T-helper 2 cell (primary cell): ENCODE data around the gene SMIM33.
"Not testable (repeated sequence)": the region's sequence is repeated elsewhere in the genome, so short reads cannot be mapped to it uniquely, and the experiment has no call there.

Experiments
- DNase-seq, 5 experiments: peaks; one replicate each; pipeline versions ENCODE4 v3.0.0 to v3.0.0-alpha.2; 2012 to 2022

The SMIM33 gene

DNA sequence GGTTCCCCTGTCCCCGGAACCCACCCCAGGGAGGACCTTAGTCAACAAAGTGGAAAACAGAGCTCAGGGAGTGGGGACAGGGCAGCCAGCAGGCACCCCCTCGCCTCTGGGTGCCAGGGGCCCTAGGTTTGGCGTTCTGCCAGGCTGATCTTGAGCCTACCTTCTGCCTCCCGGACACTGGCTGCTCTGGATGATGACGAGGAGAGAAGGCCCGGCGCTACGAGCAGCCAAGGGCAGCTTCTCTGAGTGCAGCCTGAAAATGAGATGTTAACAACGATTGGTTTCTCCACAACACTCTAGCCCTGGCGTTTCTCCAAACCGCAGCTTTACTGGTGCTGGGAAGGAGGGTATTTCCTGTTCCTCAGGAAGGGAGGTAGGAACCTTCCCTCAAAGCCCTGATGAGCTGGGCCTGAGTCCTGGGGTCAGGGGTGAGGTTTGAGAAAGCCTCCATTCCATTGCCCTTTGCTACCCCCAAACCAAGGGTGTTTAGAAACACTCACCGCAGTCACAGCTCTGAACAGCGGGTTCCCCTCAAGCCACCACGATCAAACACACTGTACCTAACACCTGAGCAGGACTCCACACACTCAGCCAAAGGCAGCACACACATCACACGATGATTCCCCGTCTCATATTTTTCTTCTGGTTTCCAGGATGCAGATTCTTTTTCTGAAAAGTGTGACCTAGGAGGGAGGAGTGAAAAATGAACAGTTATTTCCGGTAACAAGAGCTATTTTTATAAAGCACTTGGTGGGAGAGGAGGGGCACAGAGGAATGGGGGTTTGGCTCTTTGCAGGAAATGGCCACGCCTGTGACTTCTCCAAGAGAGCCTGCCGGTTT, 11.5 kb downstream of the SMIM33 start, which contains the start of gene STING1:
Gene STING1 (minus strand): TSS at position 709 of the 840 bp plus-strand sequence. CDS start 1,054 bp downstream, outside the sequence.
- DNase-seq = peak in 4 of 5 experiments; percentile 35 to 83 (median 61)

DNA sequence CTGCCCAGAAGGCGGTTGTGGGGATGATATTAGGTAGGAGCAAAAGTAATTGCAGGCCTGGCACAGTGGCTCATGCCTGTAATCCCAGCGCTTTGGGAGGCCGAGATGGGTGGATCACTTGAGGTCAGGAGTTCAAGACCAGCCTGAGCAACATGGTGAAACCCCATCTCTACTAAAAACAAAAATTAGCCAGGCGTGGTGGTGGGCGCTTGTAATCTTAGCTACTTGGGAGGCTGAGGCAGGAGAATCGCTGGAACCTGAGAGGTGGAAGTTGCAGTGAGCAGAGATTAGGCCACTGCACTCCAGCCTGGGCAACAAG, 12.0 kb downstream of the SMIM33 start:
- not testable (repeated sequence) for DNase-seq

DNA sequence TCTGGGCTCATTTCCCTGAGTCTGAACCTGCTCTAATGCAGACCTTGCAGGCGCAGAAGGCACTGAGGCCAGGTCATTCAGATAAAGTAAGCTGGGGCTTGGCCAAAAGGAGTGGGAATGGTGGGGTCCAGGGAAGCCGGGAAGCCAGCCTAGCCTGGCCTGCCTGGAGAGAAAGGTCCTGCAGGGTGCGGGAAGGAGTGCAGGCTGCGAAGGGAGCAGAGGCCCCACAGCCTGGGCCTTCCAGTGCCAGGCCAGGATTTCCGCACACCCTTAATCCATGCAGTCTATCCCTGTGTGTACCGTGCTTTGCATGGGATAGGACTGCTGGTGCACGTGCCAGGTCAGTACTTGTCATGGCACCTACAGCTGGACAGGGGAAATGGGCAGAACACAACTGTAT, 15.4 kb downstream of the SMIM33 start:
- no peak for DNase-seq

DNA sequence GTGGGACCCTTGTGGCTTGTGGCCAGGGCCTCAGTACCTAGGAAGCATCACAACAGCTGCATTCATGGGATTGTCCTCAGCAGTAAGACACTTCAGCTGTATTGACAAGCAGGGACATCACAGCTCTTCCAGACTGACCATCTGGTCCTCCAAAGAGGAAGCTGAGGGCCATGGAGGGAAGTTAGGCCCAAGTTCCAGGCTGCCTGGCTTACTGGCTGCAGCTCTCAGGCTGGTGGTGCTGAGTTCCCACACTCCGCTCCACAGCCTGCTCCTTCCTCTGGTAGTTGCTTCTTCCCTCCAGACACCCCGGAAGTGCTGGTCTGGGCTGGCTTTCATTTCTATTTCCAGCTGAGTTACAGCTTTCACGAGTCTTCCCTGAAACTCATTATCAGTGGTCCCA, 17.5 kb downstream of the SMIM33 start:
- DNase-seq = no peak

DNA sequence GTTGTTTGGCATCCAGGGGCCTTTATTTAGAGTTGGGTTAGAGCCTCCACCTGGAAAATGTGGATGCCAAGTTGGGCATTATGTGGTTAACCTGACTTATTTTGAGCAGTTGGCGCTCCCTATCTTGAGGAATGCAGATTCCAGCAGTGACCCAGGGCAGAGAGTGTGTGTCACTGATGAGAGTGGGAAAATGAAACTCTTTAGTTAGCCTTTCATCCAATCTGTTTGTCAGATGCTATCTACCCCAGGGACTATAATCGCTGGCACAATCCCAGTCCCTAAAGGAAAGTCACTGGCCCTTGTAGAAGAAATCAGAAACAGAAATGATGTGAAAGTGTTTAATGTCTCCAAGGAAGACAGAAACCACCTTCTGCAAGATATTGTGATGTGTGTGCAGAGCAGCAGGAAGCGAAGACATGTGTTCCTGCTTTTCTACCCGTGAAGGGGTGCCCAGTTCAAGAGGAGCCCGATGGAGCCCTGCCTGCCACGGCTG, 21.9 kb downstream of the SMIM33 start:
- no peak for DNase-seq

DNA sequence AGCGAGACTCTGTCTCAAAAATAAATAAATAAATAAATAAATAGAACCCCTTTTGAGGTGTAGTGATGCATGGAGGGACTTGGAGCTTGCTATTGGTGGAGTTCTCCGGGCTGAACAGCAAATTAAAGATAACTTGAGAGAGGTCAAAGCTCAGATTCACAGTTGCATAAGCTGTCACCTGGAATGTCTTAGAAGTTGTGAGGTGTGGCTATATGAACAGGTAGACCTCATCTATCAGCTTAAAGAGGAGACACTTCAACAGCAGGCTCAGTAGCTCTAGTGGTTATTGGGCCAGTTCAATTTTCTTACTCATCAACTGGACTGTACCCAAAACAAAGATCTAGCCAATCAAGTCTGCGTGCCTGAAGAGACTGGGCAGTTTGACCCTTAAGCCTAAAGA, 23.5 kb downstream of the SMIM33 start:
- DNase-seq = no peak

DNA sequence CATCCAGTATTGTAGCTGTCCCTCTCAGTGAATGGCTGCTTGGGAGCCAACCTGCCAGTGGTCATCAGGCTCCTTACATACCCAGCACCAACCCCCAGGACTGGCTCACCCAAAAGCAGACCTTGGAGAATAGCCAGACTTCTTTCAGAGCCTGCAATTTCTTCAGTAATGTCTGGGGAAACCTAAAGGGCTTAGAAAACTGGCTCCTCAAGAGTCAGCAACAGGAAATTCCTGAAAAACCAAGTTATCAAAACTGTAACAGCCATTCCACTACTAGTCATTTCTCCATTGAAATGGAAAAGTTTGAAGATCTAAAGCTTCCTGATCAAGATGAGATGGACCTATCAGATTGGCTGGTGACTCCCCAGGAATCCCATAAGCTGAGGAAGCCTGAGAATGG, 24.0 kb downstream of the SMIM33 start:
- no peak for DNase-seq

DNA sequence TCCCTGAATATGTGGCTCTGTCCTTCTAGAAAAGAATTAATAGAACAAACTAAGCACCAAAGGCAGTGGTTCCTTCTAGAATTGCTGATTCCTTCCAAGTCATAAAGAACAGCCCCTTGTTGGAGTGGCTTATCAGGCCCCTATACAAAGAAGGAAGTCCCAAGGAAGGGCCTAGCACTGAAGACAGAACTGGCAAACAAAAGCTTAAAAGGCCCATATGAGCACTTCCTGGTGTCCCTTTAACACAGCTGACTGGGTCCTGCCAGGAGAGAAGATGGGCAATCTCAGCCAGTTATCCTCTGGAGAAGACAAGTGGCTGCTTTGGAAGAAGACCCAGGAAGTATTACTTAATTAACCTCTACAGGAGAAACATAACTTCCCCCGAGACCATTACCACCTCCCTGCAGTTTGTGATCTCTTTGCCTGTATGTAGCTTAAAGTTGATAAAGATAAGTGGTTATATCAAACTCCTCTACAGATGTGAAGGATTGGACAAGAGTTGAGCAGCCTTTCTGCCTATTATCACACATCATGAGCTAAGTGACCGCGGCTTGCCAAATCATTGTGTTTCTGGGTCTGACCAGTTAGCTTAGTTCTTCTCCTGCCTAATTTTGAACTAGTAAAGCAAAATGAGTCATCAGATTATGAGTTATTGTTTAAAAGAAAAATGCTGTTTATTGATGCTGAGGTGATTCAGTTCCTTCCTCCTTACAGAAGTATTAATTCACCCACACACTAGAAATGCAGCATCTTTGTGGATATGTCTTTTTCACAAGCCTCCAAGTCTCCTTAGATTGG, 25.0 kb downstream of the SMIM33 start:
- DNase-seq = no peak

DNA sequence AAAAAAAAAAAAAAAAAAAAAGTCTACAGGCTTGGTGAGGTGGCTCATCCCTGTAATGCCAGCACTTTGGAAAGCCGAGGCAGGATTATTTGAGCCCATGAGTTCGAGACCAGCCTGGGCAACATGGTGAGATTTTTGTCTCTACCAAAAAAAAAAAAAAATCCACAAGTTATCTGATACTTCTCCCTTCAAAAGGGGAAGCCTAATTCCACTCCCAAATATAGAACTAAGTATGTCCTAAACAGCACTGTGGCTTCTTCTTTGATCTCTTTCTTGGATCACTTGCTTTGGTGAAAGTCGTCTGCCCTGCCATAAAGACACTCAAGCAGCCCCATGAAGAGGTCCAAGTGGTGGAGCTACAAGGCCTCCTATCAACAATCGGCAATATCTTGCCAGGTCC, 30.6 kb downstream of the SMIM33 start:
- DNase-seq = no peak

DNA sequence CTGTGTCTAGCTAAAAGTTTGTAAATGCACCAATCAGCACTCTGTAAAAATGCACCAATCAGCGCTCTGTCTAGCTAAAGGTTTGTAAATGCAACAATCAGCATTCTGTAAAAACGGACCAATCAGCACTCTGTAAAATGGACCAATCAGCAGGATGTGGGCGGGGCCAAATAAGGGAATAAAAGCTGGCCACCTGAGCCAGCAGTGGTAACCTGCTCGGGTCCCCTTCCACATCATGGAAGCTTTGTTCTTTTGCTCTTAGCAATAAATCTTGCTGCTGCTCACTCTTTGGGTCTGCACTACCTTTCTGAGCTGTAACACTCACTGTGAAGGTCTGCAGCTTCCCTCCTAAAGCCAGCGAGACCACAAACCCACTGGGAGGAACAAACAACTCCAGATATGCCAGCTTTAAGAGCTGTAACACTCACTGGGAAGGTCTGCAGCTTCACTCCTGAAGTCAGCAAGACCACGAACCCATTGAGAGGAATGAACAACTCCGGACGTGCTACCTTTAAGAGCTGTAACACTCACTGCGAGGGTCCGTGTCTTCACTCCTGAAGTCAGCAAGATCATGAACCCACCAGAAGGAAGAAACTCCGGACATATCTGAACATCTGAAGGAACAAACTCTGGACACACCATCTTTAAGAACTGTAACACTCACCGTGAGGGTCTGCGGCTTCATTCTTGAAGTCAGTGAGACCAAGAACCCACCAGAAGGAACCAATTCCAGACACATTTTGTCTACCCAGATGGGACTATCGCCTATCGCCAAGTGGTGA, 32.4 kb downstream of the SMIM33 start:
- DNase-seq = not testable (repeated sequence)

DNA sequence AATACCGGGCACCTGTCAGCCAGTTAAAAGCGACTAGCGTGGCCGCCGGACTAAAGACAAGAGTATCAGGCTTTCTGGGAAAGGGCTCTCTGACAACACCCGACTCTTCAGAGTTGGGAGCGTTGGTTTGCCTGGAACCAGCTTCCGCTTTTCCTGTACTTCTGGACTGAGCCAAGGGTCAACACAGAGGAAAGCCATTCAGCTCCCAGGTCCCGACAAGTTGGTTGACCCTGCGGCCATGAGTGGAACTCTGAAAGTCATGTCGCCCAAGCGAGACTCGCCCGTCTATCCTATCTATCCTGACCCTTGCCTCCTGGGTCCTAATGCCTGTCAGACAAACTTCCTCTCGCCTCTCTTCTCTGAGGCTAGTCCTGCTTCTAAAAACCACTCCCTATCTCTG, 33.1 kb downstream of the SMIM33 start:
- DNase-seq = not testable (repeated sequence)

DNA sequence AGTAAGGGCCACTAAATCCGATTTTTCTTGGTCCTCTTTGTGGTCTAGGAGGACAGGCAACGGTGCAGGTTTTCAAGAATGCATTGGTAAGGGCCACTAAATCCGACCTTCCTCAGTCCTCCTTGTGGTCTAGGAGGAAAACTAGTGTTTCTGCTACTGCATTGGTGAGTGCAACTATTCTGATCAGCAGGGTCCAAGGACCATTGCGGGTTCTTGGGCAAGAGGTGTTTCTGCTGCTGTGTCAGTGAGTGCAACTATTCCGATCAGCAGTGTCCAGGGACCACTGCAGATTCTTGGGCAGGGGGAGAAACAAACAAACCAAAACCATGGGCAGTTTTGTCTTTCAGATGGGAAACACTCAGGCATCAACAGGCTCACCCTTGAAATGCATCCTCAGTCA, 33.9 kb downstream of the SMIM33 start:
- DNase-seq = not testable (repeated sequence)

DNA sequence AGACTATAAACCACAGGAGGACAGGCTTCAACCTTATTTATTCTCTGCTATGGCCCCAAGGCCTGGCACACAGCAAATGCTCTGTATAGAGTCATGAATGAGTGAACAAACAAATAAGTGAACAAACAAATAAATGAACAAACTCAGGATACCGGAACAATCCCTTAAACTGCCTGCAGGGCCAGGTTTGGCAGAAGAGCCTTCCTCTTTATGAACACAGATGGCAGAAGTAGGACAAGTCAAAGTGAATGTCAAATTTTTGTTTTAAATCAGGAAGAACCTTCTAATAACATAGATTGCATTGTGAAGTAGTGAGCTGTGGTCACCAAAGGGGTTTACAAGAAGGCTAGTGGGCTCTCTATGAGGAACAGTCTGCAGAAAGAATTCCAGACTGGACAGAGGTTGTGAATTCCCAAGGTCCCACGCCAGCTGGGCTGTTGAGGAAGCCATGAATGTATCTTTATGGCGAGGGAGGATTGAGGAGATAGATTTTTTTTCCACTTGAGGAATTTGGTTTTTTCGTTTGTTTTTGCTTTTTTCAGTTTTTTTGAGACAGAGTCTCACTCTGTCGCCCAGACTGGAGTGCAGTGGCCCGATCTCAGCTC, 42.1 kb downstream of the SMIM33 start:
- peak in 1 of 5 experiments; percentile 24 for DNase-seq

DNA sequence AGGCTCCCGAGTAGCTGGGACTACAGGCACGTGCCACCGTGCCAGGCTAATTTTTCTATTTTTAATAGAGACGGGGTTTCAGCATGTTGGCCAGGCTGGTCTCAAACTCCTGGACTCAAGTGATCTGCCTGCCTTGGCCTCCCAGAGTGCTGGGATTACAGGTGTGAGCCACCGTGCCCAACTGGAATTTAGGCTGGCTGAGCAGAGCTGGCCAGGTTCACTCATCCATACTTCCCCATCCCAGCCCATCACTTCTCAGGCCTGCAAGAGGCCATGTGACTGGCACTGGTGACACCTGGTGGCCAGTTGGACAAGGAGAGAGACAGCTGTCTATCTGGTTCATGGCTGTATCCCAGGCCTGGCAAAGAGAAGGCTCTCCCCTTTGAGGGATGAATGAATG, 42.6 kb downstream of the SMIM33 start:
- peak; percentile 50 to 81 (median 68) for DNase-seq

DNA sequence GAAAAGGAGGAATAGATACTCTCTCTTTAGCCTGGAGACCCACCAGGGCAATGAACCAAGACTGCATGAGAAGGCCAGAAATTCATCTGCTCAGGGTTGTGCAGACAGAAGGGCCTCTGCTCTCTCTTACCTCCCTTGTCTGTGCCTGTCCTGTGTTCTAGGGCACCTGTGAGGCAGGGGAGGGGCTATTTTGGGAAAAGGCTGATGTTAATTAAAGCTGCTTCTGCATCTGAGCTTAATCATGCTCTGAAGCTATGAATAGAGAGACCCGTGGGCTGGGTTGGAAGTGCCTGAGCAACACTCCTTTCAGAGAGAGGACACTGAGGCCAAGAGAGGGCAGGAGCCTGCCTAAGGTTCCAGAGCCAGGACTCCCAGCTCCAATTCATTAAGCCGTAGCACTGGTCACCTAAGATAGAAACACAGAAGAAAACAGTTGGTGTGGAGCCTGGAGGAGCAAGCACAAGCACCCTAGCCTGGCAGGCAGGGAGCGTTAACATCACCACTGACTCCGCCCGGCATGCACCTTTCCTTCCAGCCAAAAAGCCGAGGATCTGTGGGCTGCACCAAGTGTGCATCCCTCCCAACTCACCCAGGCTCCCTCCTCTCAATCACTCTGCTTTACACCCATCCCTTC, 43.2 kb downstream of the SMIM33 start:
- DNase-seq = no peak

DNA sequence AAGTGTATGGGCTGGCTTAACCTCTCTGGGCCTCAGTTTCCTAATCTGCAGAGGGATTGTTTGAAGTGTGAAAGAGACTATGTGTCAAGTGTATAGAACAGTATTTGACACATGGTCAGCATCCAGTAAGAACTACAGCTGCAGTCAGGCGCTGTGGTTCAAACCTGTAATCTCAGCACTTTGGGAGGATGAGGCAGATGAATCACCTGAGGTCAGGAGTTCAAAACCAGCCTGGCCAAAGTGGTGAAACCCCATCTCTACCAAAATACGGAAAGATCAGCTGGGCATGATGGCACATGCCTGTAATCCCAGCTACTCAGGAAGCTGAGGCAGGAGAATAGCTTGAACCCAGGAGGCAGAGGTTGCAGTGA, 43.7 kb downstream of the SMIM33 start:
- peak in 1 of 5 experiments; percentile 16 for DNase-seq

DNA sequence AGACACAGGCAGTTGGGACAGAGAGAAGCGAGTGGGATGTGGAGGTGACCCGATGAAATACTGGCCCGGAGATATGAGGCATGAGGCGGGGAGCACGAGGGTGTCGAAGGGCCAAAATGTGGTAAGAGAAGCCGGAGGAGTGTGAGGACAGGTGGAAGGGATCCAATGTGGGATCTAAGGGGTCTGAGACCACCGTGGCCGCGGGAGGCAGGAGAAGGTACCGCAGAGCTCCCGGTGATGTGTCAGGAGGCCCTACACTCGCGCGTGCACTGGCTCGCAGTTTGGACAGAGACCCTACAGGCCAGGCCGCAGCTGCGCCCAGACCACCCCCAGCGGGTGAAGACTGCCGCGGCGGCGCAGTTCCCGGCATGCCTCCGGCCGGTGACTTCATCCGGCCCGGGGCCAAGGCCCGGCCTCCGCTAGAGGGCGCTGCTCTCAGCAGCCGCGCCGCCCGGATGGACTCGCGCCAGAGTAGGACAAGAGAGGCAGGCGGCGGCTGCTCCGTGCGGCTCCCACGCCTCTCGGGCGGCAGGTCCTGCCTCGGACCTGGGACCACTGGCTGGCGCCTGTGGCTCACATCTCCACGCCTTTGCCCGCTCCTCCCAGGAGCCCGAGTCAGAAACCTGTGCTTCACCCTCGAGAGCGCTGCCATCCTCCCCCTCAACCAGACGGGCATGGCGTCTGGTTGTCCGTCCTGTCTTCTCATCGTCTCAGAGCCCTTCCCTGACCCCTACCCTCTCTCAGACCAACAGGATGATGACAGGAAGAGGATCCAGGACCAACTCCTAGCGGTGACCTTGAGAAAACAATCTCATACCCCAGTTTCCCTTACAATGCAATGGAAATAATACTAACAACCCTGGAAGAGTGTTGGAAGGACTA, 47.1 kb downstream of the SMIM33 start:
- DNase-seq = peak; percentile 77 to 88 (median 85)
